HEK293 (cell line): ENCODE measurements around the gene OR13C8.
"Not testable (repeated sequence)": the region's sequence is repeated elsewhere in the genome, so short reads cannot be mapped to it uniquely, and the experiment has no call there.

Experiments
- CTCF ChIA-PET: fragments of 350-600 bp; formaldehyde crosslinking; extraction: SDS; loops from one replicate; lab custom pipeline; 2021; ENCODE audit warnings: antibody characterized with exemption; lab: Yijun Ruan, JAX
- POLR2A ChIA-PET: fragments of 300-600 bp; formaldehyde crosslinking; extraction: SDS; loops from one replicate; lab custom pipeline; 2020; ENCODE audit warnings: antibody characterized with exemption, inconsistent platforms; lab: Yijun Ruan, JAX
- H3K27ac ChIP-seq: fragments of 200-500 bp; sonication (Bioruptor generic); 2 replicates; pipeline ENCODE4 v1.5.1; 2014; ENCODE audit warnings: low read depth, low read length, control low read depth, inconsistent platforms; ENCODE audit errors: extremely low read depth
- H3K36me3 ChIP-seq, 2 experiments: fragments of 200-500 bp in 1 of 2; sonication (Bioruptor generic) in 1 of 2; 1 replicate in 1 of 2; 2 replicates in 1 of 2; pipeline ENCODE4 v1.5.1; 2014 to 2017; ENCODE audit warnings: inconsistent platforms in 2 of 2, low read length in 2 of 2; ENCODE audit not compliant: control insufficient read depth in 2 of 2, insufficient read depth in 1 of 2
- H3K4me1 ChIP-seq: fragments of 200-500 bp; sonication (Bioruptor generic); 2 replicates; pipeline ENCODE4 v1.5.1; 2014; ENCODE audit warnings: mild to moderate bottlenecking, low read length, inconsistent platforms; ENCODE audit not compliant: control insufficient read depth, insufficient read depth
- H3K4me3 ChIP-seq: 2 replicates; pipeline ENCODE4 v1.5.1; 2011; ENCODE audit warnings: low read depth, mild to moderate bottlenecking, control low read depth, low read length, moderate library complexity
- H3K9me3 ChIP-seq: fragments of 200-500 bp; sonication (Bioruptor generic); 2 replicates; pipeline ENCODE4 v1.5.1; 2014; ENCODE audit warnings: low read depth, low read length, inconsistent platforms; ENCODE audit not compliant: control insufficient read depth, insufficient read depth
- GLI4 ChIP-seq: fragments of 450-650 bp; formaldehyde crosslinking; IDR thresholded peaks from 2 replicates; pipeline ENCODE4 v1.5.1; 2016; ENCODE audit warnings: missing biosample characterization, missing genetic modification characterization
- MZF1 ChIP-seq: fragments of 450-650 bp; formaldehyde crosslinking; IDR thresholded peaks from 2 replicates; pipeline ENCODE4 v1.5.1; 2017; ENCODE audit warnings: missing biosample characterization, missing genetic modification characterization, borderline replicate concordance
- PRDM6 ChIP-seq: fragments of 450-650 bp; formaldehyde crosslinking; IDR thresholded peaks from 2 replicates; pipeline ENCODE4 v1.5.1; 2017; ENCODE audit warnings: missing biosample characterization, missing genetic modification characterization
- REPIN1 ChIP-seq: fragments of 450-650 bp; formaldehyde crosslinking; IDR thresholded peaks from 2 replicates; pipeline ENCODE4 v1.5.1; 2017; ENCODE audit warnings: missing biosample characterization, missing genetic modification characterization, low read depth
- ZBTB1 ChIP-seq: fragments of 450-650 bp; formaldehyde crosslinking; IDR thresholded peaks from 2 replicates; pipeline ENCODE4 v1.5.1; 2016; ENCODE audit warnings: missing biosample characterization, missing genetic modification characterization
- ZBTB17 ChIP-seq: fragments of 450-650 bp; formaldehyde crosslinking; IDR thresholded peaks from 2 replicates; pipeline ENCODE4 v1.5.1; 2016; ENCODE audit warnings: missing biosample characterization, missing genetic modification characterization
- ZEB2 ChIP-seq: fragments of 450-650 bp; formaldehyde crosslinking; IDR thresholded peaks from 2 replicates; pipeline ENCODE4 v1.5.1; 2016; ENCODE audit warnings: missing biosample characterization, missing genetic modification characterization
- ZNF112 ChIP-seq: fragments of 450-650 bp; formaldehyde crosslinking; IDR thresholded peaks from 2 replicates; pipeline ENCODE4 v1.5.0; 2017; ENCODE audit warnings: missing biosample characterization, missing genetic modification characterization
- ZNF175 ChIP-seq: fragments of 450-650 bp; formaldehyde crosslinking; IDR thresholded peaks from 2 replicates; pipeline ENCODE4 v1.5.1; 2016; ENCODE audit warnings: missing biosample characterization, missing genetic modification characterization
- ZNF280C ChIP-seq: fragments of 450-650 bp; formaldehyde crosslinking; IDR thresholded peaks from 2 replicates; pipeline ENCODE4 v1.5.1; 2016; ENCODE audit warnings: missing biosample characterization, missing genetic modification characterization
- ZNF354C ChIP-seq: fragments of 450-650 bp; formaldehyde crosslinking; IDR thresholded peaks from 2 replicates; pipeline ENCODE4 v1.5.1; 2016; ENCODE audit warnings: missing biosample characterization, missing genetic modification characterization, low read depth, borderline replicate concordance
- ZNF596 ChIP-seq: fragments of 450-650 bp; IDR thresholded peaks from 2 replicates; pipeline ENCODE4 v1.5.0; 2018; ENCODE audit warnings: missing biosample characterization, mild to moderate bottlenecking, missing genetic modification characterization, moderate library complexity
- ZNF660 ChIP-seq: fragments of 450-650 bp; IDR thresholded peaks from 2 replicates; pipeline ENCODE4 v1.5.1; 2018; ENCODE audit warnings: missing biosample characterization, mild to moderate bottlenecking, missing genetic modification characterization
- ZNF670 ChIP-seq: fragments of 450-650 bp; formaldehyde crosslinking; IDR thresholded peaks from 2 replicates; pipeline ENCODE4 v1.5.1; 2016; ENCODE audit warnings: missing biosample characterization, missing genetic modification characterization, low read depth
- ZNF776 ChIP-seq: fragments of 450-650 bp; formaldehyde crosslinking; IDR thresholded peaks from 2 replicates; pipeline ENCODE4 v1.5.0; 2017; ENCODE audit warnings: missing biosample characterization, missing genetic modification characterization, borderline replicate concordance
- TF ChIP-seq, protein P1 (sequence below): fragments of 450-650 bp; formaldehyde crosslinking; IDR thresholded peaks from 2 replicates; pipeline ENCODE4 v1.5.1; 2016; ENCODE audit warnings: missing biosample characterization, missing genetic modification characterization, borderline replicate concordance
- TF ChIP-seq, protein P2 (sequence below): IDR thresholded peaks from 2 replicates; pipeline ENCODE4 v1.6.1; 2011; ENCODE audit warnings: mild to moderate bottlenecking, low read depth, low read length, borderline replicate concordance

OR13C8 gene, protein sequence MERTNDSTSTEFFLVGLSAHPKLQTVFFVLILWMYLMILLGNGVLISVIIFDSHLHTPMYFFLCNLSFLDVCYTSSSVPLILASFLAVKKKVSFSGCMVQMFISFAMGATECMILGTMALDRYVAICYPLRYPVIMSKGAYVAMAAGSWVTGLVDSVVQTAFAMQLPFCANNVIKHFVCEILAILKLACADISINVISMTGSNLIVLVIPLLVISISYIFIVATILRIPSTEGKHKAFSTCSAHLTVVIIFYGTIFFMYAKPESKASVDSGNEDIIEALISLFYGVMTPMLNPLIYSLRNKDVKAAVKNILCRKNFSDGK

DNA sequence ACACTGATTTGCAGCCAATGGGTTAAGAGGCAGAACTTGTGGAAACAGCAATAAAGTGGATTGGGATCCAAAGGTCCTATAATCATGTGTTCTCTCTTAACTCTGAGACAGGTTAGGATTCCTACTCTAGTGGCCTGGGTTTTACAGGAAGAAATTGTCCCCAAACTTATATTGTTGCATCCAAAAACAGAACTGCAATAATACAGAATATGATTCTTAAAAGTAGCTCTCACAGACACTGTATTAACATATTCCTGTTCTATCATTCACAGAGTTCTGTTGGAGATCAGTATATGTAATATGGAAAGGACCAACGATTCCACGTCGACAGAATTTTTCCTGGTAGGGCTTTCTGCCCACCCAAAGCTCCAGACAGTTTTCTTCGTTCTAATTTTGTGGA, at the start of gene OR13C8:
Gene OR13C8, plus strand, starts transcription at position 301 of the 400 bp plus-strand sequence. Its CDS starts 0 bp downstream, at position 301.
- no peaks in the 10 kb centered on the region for H3K9me3 ChIP-seq
- TF ChIP-seq ZBTB1 (tag by site-specific recombination) (no peak), ZNF354C (tag by site-specific recombination) (no peak), REPIN1 (tag by site-specific recombination) (no peak), ZNF280C (tag by site-specific recombination) (no peak), ZNF776 (tag by site-specific recombination) (no peak), PRDM6 (tag by site-specific recombination) (no peak), ZEB2 (tag by site-specific recombination) (no peak), MZF1 (tag by site-specific recombination) (no peak), ZNF112 (no peak), ZNF596 (tag by site-specific recombination) (no peak), ZNF175 (tag by site-specific recombination) (no peak), ZNF660 (tag by site-specific recombination) (no peak), ZBTB17 (tag by site-specific recombination) (no peak), ZNF670 (tag by site-specific recombination) (no peak), GLI4 (tag by site-specific recombination) (no peak)
- TF ChIP-seq, protein P1, sequence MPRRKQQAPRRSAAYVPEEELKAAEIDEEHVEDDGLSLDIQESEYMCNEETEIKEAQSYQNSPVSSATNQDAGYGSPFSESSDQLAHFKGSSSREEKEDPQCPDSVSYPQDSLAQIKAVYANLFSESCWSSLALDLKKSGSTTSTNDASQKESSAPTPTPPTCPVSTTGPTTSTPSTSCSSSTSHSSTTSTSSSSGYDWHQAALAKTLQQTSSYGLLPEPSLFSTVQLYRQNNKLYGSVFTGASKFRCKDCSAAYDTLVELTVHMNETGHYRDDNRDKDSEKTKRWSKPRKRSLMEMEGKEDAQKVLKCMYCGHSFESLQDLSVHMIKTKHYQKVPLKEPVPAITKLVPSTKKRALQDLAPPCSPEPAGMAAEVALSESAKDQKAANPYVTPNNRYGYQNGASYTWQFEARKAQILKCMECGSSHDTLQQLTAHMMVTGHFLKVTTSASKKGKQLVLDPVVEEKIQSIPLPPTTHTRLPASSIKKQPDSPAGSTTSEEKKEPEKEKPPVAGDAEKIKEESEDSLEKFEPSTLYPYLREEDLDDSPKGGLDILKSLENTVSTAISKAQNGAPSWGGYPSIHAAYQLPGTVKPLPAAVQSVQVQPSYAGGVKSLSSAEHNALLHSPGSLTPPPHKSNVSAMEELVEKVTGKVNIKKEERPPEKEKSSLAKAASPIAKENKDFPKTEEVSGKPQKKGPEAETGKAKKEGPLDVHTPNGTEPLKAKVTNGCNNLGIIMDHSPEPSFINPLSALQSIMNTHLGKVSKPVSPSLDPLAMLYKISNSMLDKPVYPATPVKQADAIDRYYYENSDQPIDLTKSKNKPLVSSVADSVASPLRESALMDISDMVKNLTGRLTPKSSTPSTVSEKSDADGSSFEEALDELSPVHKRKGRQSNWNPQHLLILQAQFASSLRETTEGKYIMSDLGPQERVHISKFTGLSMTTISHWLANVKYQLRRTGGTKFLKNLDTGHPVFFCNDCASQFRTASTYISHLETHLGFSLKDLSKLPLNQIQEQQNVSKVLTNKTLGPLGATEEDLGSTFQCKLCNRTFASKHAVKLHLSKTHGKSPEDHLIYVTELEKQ (tag by site-specific recombination): no peak
- TF ChIP-seq, protein P2, sequence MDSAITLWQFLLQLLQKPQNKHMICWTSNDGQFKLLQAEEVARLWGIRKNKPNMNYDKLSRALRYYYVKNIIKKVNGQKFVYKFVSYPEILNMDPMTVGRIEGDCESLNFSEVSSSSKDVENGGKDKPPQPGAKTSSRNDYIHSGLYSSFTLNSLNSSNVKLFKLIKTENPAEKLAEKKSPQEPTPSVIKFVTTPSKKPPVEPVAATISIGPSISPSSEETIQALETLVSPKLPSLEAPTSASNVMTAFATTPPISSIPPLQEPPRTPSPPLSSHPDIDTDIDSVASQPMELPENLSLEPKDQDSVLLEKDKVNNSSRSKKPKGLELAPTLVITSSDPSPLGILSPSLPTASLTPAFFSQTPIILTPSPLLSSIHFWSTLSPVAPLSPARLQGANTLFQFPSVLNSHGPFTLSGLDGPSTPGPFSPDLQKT: no peak
- TF ChIP-seq, all 188 proteins: peak for 0
- H3K4me1 ChIP-seq: no peaks in the 10 kb centered on the region
- POLR2A ChIA-PET: no interaction called here
- no peaks in the 10 kb centered on the region for H3K36me3 ChIP-seq
- no peak within 1 kb of the TSS for H3K27ac ChIP-seq
- no peak within 1 kb of the TSS for H3K4me3 ChIP-seq
- CTCF ChIA-PET: interaction anchor here (0.6 kb wide), 1 partner anchor 17 kb away, joined by 3 read pairs; no protein-coding TSS in a partner anchor

- H3K4me3 ChIP-seq, H3K36me3 ChIP-seq, CTCF ChIA-PET, H3K4me1 ChIP-seq, POLR2A ChIA-PET, H3K9me3 ChIP-seq, H3K27ac ChIP-seq: not testable (repeated sequence)
These were observed 48.7 kb upstream of the OR13C8 start for GRCh38 chr9:104520241-104520640.
